HL-60 (cell line): ENCODE measurements around the gene NOVA2.

ENCODE experiments used
- DNase-seq, 2 experiments: peaks; one replicate each; pipeline ENCODE4 v3.0.0-alpha.2; 2010 to 2020; ENCODE audit warnings: low read depth in 1 of 2, low spot score in 1 of 2
- H3K27ac ChIP-seq: fragments of 250-450 bp; sonication (Bioruptor Pico); replicated peaks from 2 replicates; pipeline ENCODE4 v1.5.1; 2020; ENCODE audit warnings: mild to moderate bottlenecking, moderate library complexity
- H3K27me3 ChIP-seq: fragments of 250-450 bp; sonication (Bioruptor Pico); 2 replicates; pipeline ENCODE4 v1.5.1; 2021; ENCODE audit warnings: mild to moderate bottlenecking, moderate library complexity; ENCODE audit not compliant: insufficient read depth, poor library complexity, severe bottlenecking
- H3K4me3 ChIP-seq: replicated peaks from 2 replicates; pipeline ENCODE4 v1.5.1; 2011; ENCODE audit warnings: mild to moderate bottlenecking, control low read depth, low read length; ENCODE audit not compliant: insufficient read depth
- GABPA ChIP-seq: IDR thresholded peaks from 2 replicates; pipeline ENCODE4 v1.6.1; 2012; ENCODE audit warnings: low read depth
- POLR2AphosphoS5 ChIP-seq: IDR thresholded peaks from 2 replicates; pipeline ENCODE4 v1.6.1; 2012; ENCODE audit warnings: low read depth
- SPI1 ChIP-seq: IDR thresholded peaks from 2 replicates; pipeline ENCODE4 v1.6.1; 2012; ENCODE audit warnings: low read depth, mild to moderate bottlenecking, borderline replicate concordance
- TF ChIP-seq, protein P1 (sequence below): IDR thresholded peaks from 2 replicates; pipeline ENCODE4 v1.6.1; 2012; ENCODE audit warnings: low read depth; ENCODE audit not compliant: insufficient replicate concordance
- TF ChIP-seq, protein P2 (sequence below): IDR thresholded peaks from one replicate; pipeline ENCODE4 v1.5.1; 2011; ENCODE audit warnings: low read length, control low read depth, inconsistent platforms; ENCODE audit not compliant: insufficient read depth

Gene NOVA2

DNA sequence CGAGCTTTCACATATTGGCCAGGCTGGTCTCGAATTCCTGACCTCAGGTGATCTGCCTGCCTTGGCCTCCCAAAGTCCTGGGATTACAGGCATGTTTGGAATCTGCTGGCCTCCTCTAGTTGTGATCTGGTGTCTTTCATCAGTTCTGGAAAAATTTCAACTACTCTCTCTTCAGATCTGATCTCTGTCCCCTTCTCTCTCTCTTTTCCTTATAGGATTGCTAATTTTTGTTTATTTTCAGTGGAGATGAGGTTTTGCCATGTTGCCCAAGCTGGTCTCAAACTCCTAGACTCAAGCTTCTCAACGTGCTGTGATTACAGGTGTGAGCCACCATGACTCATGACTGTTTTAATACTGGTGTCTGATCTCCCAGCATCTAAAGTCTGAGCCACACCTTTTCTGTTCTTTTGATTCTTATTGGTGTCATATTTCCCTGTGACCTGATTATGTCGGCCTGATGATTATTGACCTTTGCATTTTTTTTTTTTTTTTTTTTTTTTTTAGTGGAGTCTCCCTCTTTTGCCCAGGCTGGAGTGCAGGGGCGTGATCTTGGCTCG lies 48.7 kb downstream of the NOVA2 start:
- H3K27ac ChIP-seq, result no peak overlapping the region
- no peaks in the 10 kb centered on the region for H3K27me3 ChIP-seq
- no peak for DNase-seq
- TF ChIP-seq POLR2AphosphoS5 (no peak), GABPA (no peak), SPI1 (no peak)
- TF ChIP-seq, protein P1, sequence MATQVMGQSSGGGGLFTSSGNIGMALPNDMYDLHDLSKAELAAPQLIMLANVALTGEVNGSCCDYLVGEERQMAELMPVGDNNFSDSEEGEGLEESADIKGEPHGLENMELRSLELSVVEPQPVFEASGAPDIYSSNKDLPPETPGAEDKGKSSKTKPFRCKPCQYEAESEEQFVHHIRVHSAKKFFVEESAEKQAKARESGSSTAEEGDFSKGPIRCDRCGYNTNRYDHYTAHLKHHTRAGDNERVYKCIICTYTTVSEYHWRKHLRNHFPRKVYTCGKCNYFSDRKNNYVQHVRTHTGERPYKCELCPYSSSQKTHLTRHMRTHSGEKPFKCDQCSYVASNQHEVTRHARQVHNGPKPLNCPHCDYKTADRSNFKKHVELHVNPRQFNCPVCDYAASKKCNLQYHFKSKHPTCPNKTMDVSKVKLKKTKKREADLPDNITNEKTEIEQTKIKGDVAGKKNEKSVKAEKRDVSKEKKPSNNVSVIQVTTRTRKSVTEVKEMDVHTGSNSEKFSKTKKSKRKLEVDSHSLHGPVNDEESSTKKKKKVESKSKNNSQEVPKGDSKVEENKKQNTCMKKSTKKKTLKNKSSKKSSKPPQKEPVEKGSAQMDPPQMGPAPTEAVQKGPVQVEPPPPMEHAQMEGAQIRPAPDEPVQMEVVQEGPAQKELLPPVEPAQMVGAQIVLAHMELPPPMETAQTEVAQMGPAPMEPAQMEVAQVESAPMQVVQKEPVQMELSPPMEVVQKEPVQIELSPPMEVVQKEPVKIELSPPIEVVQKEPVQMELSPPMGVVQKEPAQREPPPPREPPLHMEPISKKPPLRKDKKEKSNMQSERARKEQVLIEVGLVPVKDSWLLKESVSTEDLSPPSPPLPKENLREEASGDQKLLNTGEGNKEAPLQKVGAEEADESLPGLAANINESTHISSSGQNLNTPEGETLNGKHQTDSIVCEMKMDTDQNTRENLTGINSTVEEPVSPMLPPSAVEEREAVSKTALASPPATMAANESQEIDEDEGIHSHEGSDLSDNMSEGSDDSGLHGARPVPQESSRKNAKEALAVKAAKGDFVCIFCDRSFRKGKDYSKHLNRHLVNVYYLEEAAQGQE, result no peak
- TF ChIP-seq, protein P2, sequence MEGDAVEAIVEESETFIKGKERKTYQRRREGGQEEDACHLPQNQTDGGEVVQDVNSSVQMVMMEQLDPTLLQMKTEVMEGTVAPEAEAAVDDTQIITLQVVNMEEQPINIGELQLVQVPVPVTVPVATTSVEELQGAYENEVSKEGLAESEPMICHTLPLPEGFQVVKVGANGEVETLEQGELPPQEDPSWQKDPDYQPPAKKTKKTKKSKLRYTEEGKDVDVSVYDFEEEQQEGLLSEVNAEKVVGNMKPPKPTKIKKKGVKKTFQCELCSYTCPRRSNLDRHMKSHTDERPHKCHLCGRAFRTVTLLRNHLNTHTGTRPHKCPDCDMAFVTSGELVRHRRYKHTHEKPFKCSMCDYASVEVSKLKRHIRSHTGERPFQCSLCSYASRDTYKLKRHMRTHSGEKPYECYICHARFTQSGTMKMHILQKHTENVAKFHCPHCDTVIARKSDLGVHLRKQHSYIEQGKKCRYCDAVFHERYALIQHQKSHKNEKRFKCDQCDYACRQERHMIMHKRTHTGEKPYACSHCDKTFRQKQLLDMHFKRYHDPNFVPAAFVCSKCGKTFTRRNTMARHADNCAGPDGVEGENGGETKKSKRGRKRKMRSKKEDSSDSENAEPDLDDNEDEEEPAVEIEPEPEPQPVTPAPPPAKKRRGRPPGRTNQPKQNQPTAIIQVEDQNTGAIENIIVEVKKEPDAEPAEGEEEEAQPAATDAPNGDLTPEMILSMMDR, result no peak
- no peak overlapping the region for H3K4me3 ChIP-seq

DNA sequence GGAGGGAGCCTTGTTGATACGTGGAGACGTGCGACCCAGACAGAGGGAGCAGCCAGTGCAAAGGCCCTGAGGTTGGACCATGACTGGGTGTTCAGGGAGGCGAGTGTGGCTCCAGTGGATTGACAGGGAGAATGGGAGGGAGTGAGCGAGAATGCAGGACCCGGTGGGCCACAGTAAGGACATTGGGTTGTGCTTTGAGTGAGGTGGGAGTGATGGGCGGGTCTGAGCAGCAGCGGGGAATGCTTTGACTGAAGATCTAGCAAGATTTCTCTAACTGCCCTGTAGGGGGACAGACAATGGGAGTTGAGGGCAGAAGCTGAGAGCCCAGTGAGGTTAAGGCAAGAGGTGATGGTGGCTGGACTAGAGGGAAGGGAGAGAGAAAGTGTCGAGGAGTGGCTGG lies 51.4 kb downstream of the NOVA2 start:
- no peak overlapping the region for H3K4me3 ChIP-seq
- no peak for TF ChIP-seq POLR2AphosphoS5
- TF ChIP-seq, protein P1, result no peak
- TF ChIP-seq SPI1, result no peak
- TF ChIP-seq, protein P2, result no peak
- no peak for DNase-seq
- no peaks in the 10 kb centered on the region for H3K27me3 ChIP-seq
- no peak overlapping the region for H3K27ac ChIP-seq

DNA sequence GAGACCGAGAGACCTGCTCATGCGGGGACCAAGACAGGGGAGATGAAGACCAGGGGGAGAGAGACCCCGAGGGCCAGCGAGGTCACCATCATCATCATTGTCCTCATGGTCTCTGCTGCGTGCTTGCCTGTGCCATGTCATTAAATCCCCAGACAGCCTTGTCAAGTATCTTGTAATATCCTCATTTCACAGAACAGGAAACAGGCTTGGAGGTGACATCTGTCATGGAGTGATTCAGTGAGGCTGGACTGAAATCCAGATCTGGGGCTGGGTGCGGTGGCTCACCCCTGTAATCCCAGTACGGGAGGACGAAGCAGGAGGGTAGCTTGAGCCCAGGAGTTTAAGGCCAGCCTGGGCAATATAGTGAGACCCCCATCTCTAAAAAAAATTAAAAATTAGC lies 53.2 kb downstream of the NOVA2 start:
- H3K27ac ChIP-seq, result no peak overlapping the region
- TF ChIP-seq POLR2AphosphoS5, result no peak
- no peak for TF ChIP-seq GABPA
- TF ChIP-seq, protein P1, result no peak
- no peak for TF ChIP-seq SPI1
- TF ChIP-seq, protein P2, result no peak
- no peak for DNase-seq
- H3K4me3 ChIP-seq, result no peak overlapping the region
- no peaks in the 10 kb centered on the region for H3K27me3 ChIP-seq
